ENCODE results near the gene FLAD1. TPM values are rescaled to one million over a fixed set of nuclear protein-coding genes. Genes with fewer than 3 reads are reported as not detected.

The FLAD1 gene
- polyA plus RNA-seq, 6 donors from 2014 or later: 37.0 to 57.0 (median 49.4) TPM

- Mint-ChIP-seq H3K36me3 (no peaks in the 10 kb centered on the region), H3K27ac (peak overlapping the region in 2 of 6 donors; percentile 80 to 90), H3K27me3 (no peaks in the 10 kb centered on the region), H3K4me1 (peaks cover 66 to 94% (median 83%) of the 10 kb centered on the region in 3 donors), H3K4me3 (peak overlapping the region in 6 of 8 donors; percentile 17 to 87 (median 48)), H3K9me3 (no peaks in the 10 kb centered on the region)
- DNase-seq: no peak
- no peak for ATAC-seq (ENCODE audit: low read depth in 2 of 2)
Measured at GRCh38 chr1:155009221-155009711, 26.1 kb downstream of the FLAD1 start.

DNA sequence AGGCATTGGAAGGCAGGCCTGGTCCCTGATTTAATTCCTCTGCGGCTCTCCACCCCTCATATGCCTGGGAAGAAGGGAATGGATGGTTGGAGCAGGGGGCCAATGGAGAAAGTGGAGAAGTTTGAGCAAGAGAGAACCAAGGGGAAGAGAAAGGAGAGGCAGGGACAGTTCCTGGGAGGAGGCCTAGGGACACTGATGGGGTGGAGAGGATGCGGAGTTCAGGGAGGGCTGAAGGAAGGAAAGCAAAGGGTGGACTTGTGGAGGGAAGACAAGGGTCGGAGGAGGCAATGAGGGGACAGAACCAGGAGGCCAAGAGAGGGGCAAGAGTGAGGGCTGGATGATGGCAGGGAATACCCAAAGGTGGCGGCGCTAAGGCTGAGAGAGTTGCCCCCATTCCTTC lies 26.6 kb downstream of the FLAD1 start:
- ATAC-seq (ENCODE audit: low read depth in 2 of 2): no peak
- Mint-ChIP-seq H3K36me3 (no peaks in the 10 kb centered on the region), H3K9me3 (no peaks in the 10 kb centered on the region), H3K27me3 (no peaks in the 10 kb centered on the region), H3K4me3 (peak overlapping the region in 6 of 8 donors; percentile 12 to 87 (median 56)), H3K4me1 (peaks cover 63 to 91% (median 82%) of the 10 kb centered on the region in 3 donors), H3K27ac (peak overlapping the region in 3 of 6 donors; percentile 68 to 92 (median 72))
- no peak for DNase-seq

- Mint-ChIP-seq H3K27ac (peak overlapping the region in 4 of 6 donors; percentile 26 to 82 (median 62)), H3K27me3 (no peaks in the 10 kb centered on the region), H3K4me3 (peak overlapping the region in 6 of 8 donors; percentile 12 to 80 (median 56)), H3K4me1 (peaks cover 60 to 87% (median 79%) of the 10 kb centered on the region in 3 donors), H3K9me3 (no peaks in the 10 kb centered on the region), H3K36me3 (no peaks in the 10 kb centered on the region)
- DNase-seq: no peak
- no peak for ATAC-seq (ENCODE audit: low read depth in 2 of 2)
Measured at GRCh38 chr1:155010211-155010918, 27.2 kb downstream of the FLAD1 start.

- Mint-ChIP-seq H3K9me3 (no peaks in the 10 kb centered on the region), H3K27ac (peak overlapping the region in 2 of 6 donors; percentile 52 to 57), H3K4me1 (peaks cover 63 to 87% (median 79%) of the 10 kb centered on the region in 3 donors), H3K27me3 (no peaks in the 10 kb centered on the region), H3K36me3 (no peaks in the 10 kb centered on the region), H3K4me3 (no peak overlapping the region)
- no peak for DNase-seq
- no peak for ATAC-seq (ENCODE audit: low read depth in 2 of 2)
Measured at GRCh38 chr1:155011004-155011416, 27.9 kb downstream of the FLAD1 start.

GRCh38 chr1:155011437-155012025 lies 28.4 kb downstream of the FLAD1 start:
- Mint-ChIP-seq H3K4me1 (peaks cover 63 to 87% (median 79%) of the 10 kb centered on the region in 3 donors), H3K36me3 (no peaks in the 10 kb centered on the region), H3K27ac (peak overlapping the region in 1 of 6 donors; percentile 57), H3K9me3 (no peaks in the 10 kb centered on the region), H3K4me3 (no peak overlapping the region), H3K27me3 (no peaks in the 10 kb centered on the region)
- no peak for DNase-seq
- no peak for ATAC-seq (ENCODE audit: low read depth in 2 of 2)

GRCh38 chr1:155012026-155012546 lies 28.9 kb downstream of the FLAD1 start:
- H3K4me3 Mint-ChIP-seq: no peak overlapping the region
- DNase-seq: no peak

GRCh38 chr1:155012776-155013602 lies 29.8 kb downstream of the FLAD1 start:
- Mint-ChIP-seq H3K27ac (peak overlapping the region; percentile 26 to 88 (median 61)), H3K9me3 (no peaks in the 10 kb centered on the region), H3K4me3 (peak overlapping the region in 6 of 8 donors; percentile 6 to 80 (median 63)), H3K4me1 (peaks cover 66 to 86% (median 78%) of the 10 kb centered on the region in 3 donors), H3K27me3 (no peaks in the 10 kb centered on the region), H3K36me3 (no peaks in the 10 kb centered on the region)
- no peak for DNase-seq
- no peak for ATAC-seq (ENCODE audit: low read depth in 2 of 2)

More at GRCh38 chr1:155012026-155012546, 28.9 kb downstream of the FLAD1 start:
- H3K36me3 Mint-ChIP-seq: no peaks in the 10 kb centered on the region
- no peaks in the 10 kb centered on the region for H3K9me3 Mint-ChIP-seq
- H3K27me3 Mint-ChIP-seq: no peaks in the 10 kb centered on the region
- ATAC-seq (ENCODE audit: low read depth in 2 of 2): no peak
- H3K4me1 Mint-ChIP-seq: peaks cover 64 to 88% (median 79%) of the 10 kb centered on the region in 3 donors
- peak overlapping the region in 3 of 6 donors; percentile 51 to 60 (median 52) for H3K27ac Mint-ChIP-seq

- Mint-ChIP-seq H3K4me3 (peak overlapping the region in 4 of 8 donors; percentile 23 to 80 (median 30)), H3K9me3 (no peaks in the 10 kb centered on the region), H3K4me1 (peaks cover 62 to 83% (median 79%) of the 10 kb centered on the region in 3 donors), H3K27ac (peak overlapping the region; percentile 28 to 93 (median 63)), H3K36me3 (no peaks in the 10 kb centered on the region), H3K27me3 (no peaks in the 10 kb centered on the region)
- no peak for ATAC-seq (ENCODE audit: low read depth in 2 of 2)
- DNase-seq: no peak
Measured at GRCh38 chr1:155013632-155014031, 30.5 kb downstream of the FLAD1 start.

DNA sequence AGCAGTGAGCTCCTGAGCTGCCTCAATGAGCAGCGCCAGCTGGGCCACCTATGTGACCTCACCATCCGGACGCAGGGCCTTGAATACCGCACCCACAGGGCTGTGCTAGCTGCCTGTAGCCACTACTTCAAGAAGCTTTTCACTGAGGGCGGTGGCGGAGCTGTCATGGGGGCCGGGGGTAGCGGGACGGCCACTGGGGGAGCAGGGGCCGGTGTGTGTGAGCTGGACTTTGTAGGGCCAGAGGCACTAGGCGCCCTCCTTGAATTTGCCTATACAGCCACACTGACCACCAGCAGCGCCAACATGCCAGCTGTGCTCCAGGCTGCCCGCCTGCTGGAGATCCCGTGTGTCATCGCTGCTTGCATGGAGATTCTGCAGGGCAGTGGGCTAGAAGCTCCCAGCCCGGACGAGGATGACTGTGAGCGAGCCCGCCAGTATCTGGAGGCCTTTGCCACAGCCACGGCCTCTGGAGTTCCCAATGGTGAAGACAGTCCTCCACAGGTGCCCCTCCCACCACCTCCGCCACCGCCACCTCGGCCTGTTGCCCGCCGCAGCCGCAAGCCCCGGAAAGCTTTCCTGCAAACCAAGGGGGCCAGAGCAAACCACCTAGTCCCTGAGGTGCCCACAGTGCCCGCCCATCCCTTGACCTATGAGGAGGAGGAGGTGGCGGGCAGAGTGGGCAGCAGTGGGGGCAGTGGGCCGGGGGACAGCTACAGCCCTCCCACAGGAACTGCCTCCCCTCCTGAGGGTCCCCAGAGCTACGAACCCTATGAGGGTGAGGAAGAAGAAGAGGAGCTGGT lies 31.8 kb downstream of the FLAD1 start:
- H3K4me1 Mint-ChIP-seq: peaks cover 62 to 84% (median 83%) of the 10 kb centered on the region in 3 donors
- no peaks in the 10 kb centered on the region for H3K27me3 Mint-ChIP-seq
- no peaks in the 10 kb centered on the region for H3K9me3 Mint-ChIP-seq
- DNase-seq (no peak), ATAC-seq (ENCODE audit: low read depth in 2 of 2) (no peak)
- H3K36me3 Mint-ChIP-seq: no peaks in the 10 kb centered on the region
- peak overlapping the region in 3 of 6 donors; percentile 33 to 93 (median 93) for H3K27ac Mint-ChIP-seq
- peak overlapping the region in 3 of 8 donors; percentile 4 to 84 (median 19) for H3K4me3 Mint-ChIP-seq

DNA sequence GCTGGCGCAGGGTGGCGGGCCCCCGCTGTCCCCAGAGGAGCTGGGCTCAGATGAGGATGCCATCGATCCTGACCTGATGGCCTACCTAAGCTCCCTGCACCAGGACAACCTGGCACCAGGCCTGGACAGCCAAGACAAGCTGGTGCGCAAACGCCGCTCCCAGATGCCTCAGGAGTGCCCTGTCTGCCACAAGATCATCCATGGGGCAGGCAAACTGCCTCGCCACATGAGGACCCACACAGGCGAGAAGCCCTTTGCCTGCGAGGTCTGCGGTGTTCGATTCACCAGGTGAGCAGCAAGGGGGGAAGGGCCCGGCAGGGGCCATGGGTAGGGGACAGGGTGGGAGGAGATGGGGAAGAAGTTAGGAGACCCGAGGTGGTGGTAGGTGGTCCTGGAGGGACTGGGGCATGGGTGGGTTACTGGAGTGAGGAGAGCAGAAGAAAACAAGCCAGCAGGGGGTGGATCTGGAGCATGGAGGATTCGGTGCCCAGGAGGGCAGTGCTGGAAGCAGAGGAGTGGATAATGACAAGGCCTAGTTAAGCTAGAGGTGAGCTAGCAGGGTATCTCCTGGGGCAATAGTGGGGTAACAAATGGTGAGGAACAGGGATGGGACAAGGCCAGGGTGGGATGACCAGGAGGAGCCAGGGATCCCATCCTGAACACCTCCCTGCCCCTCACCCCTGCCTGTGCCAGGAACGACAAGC lies 32.5 kb downstream of the FLAD1 start:
- H3K27me3 Mint-ChIP-seq: no peaks in the 10 kb centered on the region
- H3K9me3 Mint-ChIP-seq: no peaks in the 10 kb centered on the region
- DNase-seq (no peak), ATAC-seq (ENCODE audit: low read depth in 2 of 2) (no peak)
- peak overlapping the region; percentile 47 to 87 (median 78) for H3K4me3 Mint-ChIP-seq
- H3K4me1 Mint-ChIP-seq: peaks cover 60 to 79% (median 76%) of the 10 kb centered on the region in 3 donors
- H3K36me3 Mint-ChIP-seq: no peaks in the 10 kb centered on the region
- H3K27ac Mint-ChIP-seq: peak overlapping the region in 5 of 6 donors; percentile 87 to 96 (median 93)

- peak; percentile 74 for DNase-seq
- H3K36me3 Mint-ChIP-seq: no peaks in the 10 kb centered on the region
Measured at GRCh38 chr1:155016231-155016831, 33.2 kb downstream of the FLAD1 start.

More at GRCh38 chr1:155016231-155016831, 33.2 kb downstream of the FLAD1 start:
- Mint-ChIP-seq H3K9me3 (no peaks in the 10 kb centered on the region), H3K4me3 (peak overlapping the region; percentile 58 to 87 (median 80)), H3K27me3 (no peaks in the 10 kb centered on the region), H3K27ac (peak overlapping the region; percentile 87 to 96 (median 92)), H3K4me1 (peaks cover 61 to 74% (median 72%) of the 10 kb centered on the region in 3 donors)
- ATAC-seq (ENCODE audit: low read depth in 2 of 2): peak; percentile 35 to 52

All from naive B cell (primary cell).